GM12878 (cell line): Measurements from ENCODE around the gene GAB1. TPM values are rescaled to one million over a fixed set of nuclear protein-coding genes. Genes with fewer than 3 reads are reported as not detected.

Source experiments
- BCL11A ChIP-seq: IDR thresholded peaks from 2 replicates; pipeline ENCODE4 v1.6.1; 2011; ENCODE audit warnings: low read depth, low read length
- CHD1 ChIP-seq: IDR thresholded peaks from 2 replicates; pipeline ENCODE4 v1.6.1; 2012; ENCODE audit warnings: low read depth, low read length, improper control_type of control experiment
- CREM ChIP-seq: IDR thresholded peaks from 2 replicates; pipeline ENCODE4 v1.6.1; 2014; ENCODE audit warnings: antibody characterized with exemption, low read depth
- EP300 ChIP-seq, 2 experiments: fragments of 150-350 bp in 1 of 2; IDR thresholded peaks; 2 replicates each; pipeline ENCODE4 v1.6.1; 2011 to 2012; ENCODE audit warnings: low read depth in 2 of 2, low read length in 2 of 2, borderline replicate concordance in 1 of 2, improper control_type of control experiment in 1 of 2, inconsistent platforms in 1 of 2; ENCODE audit not compliant: control insufficient read depth in 1 of 2
- JUND ChIP-seq: IDR thresholded peaks from 2 replicates; pipeline ENCODE4 v1.6.1; 2012; ENCODE audit warnings: low read depth, mild to moderate bottlenecking, low read length, improper control_type of control experiment, moderate library complexity
- MTA2 ChIP-seq: fragments of 450-650 bp; IDR thresholded peaks from 2 replicates; pipeline ENCODE4 v1.6.1; 2016; ENCODE audit warnings: low read depth, mild to moderate bottlenecking, moderate library complexity
- MYB ChIP-seq: fragments of 150-350 bp; IDR thresholded peaks from 2 replicates; pipeline ENCODE4 v1.6.1; 2014; ENCODE audit warnings: mild to moderate bottlenecking, low read depth, low read length, borderline replicate concordance
- NFYB ChIP-seq: IDR thresholded peaks from 2 replicates; pipeline ENCODE4 v1.6.1; 2011; ENCODE audit warnings: low read depth, mild to moderate bottlenecking, low read length, improper control_type of control experiment, moderate library complexity; ENCODE audit not compliant: insufficient read depth
- PAX8 ChIP-seq: fragments of 450-650 bp; IDR thresholded peaks from 2 replicates; pipeline ENCODE4 v1.6.1; 2017; ENCODE audit warnings: mild to moderate bottlenecking, moderate library complexity
- POLR2AphosphoS2 ChIP-seq: IDR thresholded peaks from 2 replicates; pipeline ENCODE4 v1.6.1; 2011; ENCODE audit warnings: low read depth, mild to moderate bottlenecking, low read length, improper control_type of control experiment, moderate library complexity
- RBBP5 ChIP-seq: fragments of 200-600 bp; sonication (generic); conservative IDR thresholded peaks from 2 replicates; pipeline ENCODE4 v1.6.1; 2016
- SREBF2 ChIP-seq: IDR thresholded peaks from 2 replicates; pipeline ENCODE4 v1.6.1; 2012; ENCODE audit warnings: mild to moderate bottlenecking, low read length
- TARDBP ChIP-seq: IDR thresholded peaks from 2 replicates; pipeline ENCODE4 v1.6.1; 2016; ENCODE audit warnings: borderline replicate concordance
- ZNF384 ChIP-seq: IDR thresholded peaks from 2 replicates; pipeline ENCODE4 v1.6.1; 2012; ENCODE audit warnings: low read depth, mild to moderate bottlenecking, low read length, improper control_type of control experiment, borderline replicate concordance
- ZZZ3 ChIP-seq: IDR thresholded peaks from 2 replicates; pipeline ENCODE4 v1.6.1; 2011; ENCODE audit warnings: low read depth; ENCODE audit not compliant: control insufficient read depth, insufficient read length
- polyA plus RNA-seq, 11 experiments: library from polyadenylated mRNA; depleted of rRNA in 4 of 11; unstranded in 6 of 11; stranded (reverse) in 5 of 11; fragments of >200 nt; fragmentation: Nextera tagmentation in 4 of 11; fragmentation: Illumina TruSeq in 1 of 11; extraction: Ambion mirVana in 4 of 11; extraction: Trizol in 1 of 11; gene quantifications; 1 replicate in 1 of 11; 2 replicates in 10 of 11; pipeline versions ENCODE4 v1.2.1 to v1.2.3, GENCODE V29; 2011 to 2016; ENCODE audit warnings: inconsistent platforms in 2 of 11, missing spikeins in 2 of 11, low read depth in 1 of 11
- total RNA-seq, 4 experiments: library from RNA; depleted of rRNA in 3 of 4; stranded (reverse); fragments of >200 nt in 3 of 4; fragmentation: Illumina TruSeq in 1 of 4; extraction: Trizol in 1 of 4; gene quantifications; 2 replicates each; pipeline versions ENCODE4 v1.2.1 to v1.2.3, GENCODE V29; 2013 to 2021
- TF ChIP-seq, protein P1 (sequence below): fragments of 450-650 bp; IDR thresholded peaks from 2 replicates; pipeline ENCODE4 v1.6.1; 2016; ENCODE audit warnings: mild to moderate bottlenecking
- TF ChIP-seq, protein P2 (sequence below): fragments of 450-650 bp; IDR thresholded peaks from 2 replicates; pipeline ENCODE4 v1.6.1; 2017; ENCODE audit warnings: mild to moderate bottlenecking, moderate library complexity
- TF ChIP-seq, protein P3 (sequence below): fragments of 450-650 bp; IDR thresholded peaks from 2 replicates; pipeline ENCODE4 v1.6.1; 2017; ENCODE audit warnings: low read depth, mild to moderate bottlenecking, moderate library complexity
- TF ChIP-seq, protein P4 (sequence below): fragments of 450-650 bp; IDR thresholded peaks from 2 replicates; pipeline ENCODE4 v1.6.1; 2017; ENCODE audit warnings: mild to moderate bottlenecking, low read depth, inconsistent platforms; ENCODE audit not compliant: poor library complexity, severe bottlenecking

GAB1 gene
- total and polyA plus RNA-seq, 10 of the 15 experiments (the other 5 are each of a cell fraction or from before 2014, with no cell fraction given): 0.37 to 5.3 (median 3.2) TPM

DNA sequence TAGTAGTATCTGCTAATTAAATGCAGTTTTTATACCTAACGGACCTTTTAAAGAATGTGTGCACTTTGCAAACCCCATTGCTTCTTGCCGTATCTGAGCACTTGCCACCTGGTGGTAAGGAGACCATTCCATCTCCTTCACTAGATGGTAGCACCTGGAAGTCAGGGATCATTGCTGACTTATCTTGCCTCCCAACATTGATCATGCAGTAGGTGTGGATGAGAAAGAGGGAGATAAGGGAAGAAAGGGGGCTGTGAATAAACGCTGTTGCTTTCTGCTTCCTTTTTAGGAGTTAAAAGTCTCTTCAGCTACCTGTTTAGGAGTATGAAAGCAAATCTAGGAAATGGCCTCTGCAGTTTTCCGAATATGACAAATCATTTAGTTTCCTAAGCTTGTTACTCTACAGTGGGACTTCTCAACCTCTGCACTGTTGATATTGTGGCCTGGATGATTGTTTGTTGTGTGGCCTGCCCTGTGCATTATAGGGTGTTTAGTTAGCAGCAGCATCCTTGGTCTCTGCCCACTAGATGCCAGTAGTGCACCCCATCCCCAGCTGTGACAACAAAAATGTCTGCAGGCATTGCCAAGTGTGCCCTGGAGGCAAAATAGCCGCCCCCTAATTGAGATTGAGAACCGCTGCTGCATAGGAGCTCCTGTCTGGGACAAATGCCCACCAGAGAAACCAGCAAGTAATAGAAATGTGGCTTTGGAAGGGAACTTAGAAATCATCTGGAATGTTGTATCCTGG lies 38.8 kb downstream of the GAB1 start (continued):
- TF ChIP-seq RBBP5: no peak
- TF ChIP-seq NFYB: no peak
- no peak for TF ChIP-seq PAX8
- TF ChIP-seq ZZZ3: no peak
- no peak for TF ChIP-seq TARDBP
- TF ChIP-seq, protein P1, sequence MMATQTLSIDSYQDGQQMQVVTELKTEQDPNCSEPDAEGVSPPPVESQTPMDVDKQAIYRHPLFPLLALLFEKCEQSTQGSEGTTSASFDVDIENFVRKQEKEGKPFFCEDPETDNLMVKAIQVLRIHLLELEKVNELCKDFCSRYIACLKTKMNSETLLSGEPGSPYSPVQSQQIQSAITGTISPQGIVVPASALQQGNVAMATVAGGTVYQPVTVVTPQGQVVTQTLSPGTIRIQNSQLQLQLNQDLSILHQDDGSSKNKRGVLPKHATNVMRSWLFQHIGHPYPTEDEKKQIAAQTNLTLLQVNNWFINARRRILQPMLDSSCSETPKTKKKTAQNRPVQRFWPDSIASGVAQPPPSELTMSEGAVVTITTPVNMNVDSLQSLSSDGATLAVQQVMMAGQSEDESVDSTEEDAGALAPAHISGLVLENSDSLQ: no peak
- no peak; the same call in 1 of the 2 replicates for TF ChIP-seq CREM
- no peak for TF ChIP-seq POLR2AphosphoS2
- TF ChIP-seq SREBF2: no peak
- TF ChIP-seq MYB: no peak
- TF ChIP-seq, protein P2, sequence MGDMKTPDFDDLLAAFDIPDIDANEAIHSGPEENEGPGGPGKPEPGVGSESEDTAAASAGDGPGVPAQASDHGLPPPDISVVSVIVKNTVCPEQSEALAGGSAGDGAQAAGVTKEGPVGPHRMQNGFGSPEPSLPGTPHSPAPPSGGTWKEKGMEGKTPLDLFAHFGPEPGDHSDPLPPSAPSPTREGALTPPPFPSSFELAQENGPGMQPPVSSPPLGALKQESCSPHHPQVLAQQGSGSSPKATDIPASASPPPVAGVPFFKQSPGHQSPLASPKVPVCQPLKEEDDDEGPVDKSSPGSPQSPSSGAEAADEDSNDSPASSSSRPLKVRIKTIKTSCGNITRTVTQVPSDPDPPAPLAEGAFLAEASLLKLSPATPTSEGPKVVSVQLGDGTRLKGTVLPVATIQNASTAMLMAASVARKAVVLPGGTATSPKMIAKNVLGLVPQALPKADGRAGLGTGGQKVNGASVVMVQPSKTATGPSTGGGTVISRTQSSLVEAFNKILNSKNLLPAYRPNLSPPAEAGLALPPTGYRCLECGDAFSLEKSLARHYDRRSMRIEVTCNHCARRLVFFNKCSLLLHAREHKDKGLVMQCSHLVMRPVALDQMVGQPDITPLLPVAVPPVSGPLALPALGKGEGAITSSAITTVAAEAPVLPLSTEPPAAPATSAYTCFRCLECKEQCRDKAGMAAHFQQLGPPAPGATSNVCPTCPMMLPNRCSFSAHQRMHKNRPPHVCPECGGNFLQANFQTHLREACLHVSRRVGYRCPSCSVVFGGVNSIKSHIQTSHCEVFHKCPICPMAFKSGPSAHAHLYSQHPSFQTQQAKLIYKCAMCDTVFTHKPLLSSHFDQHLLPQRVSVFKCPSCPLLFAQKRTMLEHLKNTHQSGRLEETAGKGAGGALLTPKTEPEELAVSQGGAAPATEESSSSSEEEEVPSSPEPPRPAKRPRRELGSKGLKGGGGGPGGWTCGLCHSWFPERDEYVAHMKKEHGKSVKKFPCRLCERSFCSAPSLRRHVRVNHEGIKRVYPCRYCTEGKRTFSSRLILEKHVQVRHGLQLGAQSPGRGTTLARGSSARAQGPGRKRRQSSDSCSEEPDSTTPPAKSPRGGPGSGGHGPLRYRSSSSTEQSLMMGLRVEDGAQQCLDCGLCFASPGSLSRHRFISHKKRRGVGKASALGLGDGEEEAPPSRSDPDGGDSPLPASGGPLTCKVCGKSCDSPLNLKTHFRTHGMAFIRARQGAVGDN: no peak
- no peak for TF ChIP-seq EP300 (IDR thresholded peaks at IDR 0.05; ENCODE audit: borderline replicate concordance in 1 of 2, control insufficient read depth in 1 of 2, low read depth in 2 of 2, low read length in 2 of 2)
- TF ChIP-seq CHD1: no peak
- TF ChIP-seq, protein P3, sequence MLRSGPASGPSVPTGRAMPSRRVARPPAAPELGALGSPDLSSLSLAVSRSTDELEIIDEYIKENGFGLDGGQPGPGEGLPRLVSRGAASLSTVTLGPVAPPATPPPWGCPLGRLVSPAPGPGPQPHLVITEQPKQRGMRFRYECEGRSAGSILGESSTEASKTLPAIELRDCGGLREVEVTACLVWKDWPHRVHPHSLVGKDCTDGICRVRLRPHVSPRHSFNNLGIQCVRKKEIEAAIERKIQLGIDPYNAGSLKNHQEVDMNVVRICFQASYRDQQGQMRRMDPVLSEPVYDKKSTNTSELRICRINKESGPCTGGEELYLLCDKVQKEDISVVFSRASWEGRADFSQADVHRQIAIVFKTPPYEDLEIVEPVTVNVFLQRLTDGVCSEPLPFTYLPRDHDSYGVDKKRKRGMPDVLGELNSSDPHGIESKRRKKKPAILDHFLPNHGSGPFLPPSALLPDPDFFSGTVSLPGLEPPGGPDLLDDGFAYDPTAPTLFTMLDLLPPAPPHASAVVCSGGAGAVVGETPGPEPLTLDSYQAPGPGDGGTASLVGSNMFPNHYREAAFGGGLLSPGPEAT: no peak
- no peak for TF ChIP-seq BCL11A
- TF ChIP-seq, protein P4, sequence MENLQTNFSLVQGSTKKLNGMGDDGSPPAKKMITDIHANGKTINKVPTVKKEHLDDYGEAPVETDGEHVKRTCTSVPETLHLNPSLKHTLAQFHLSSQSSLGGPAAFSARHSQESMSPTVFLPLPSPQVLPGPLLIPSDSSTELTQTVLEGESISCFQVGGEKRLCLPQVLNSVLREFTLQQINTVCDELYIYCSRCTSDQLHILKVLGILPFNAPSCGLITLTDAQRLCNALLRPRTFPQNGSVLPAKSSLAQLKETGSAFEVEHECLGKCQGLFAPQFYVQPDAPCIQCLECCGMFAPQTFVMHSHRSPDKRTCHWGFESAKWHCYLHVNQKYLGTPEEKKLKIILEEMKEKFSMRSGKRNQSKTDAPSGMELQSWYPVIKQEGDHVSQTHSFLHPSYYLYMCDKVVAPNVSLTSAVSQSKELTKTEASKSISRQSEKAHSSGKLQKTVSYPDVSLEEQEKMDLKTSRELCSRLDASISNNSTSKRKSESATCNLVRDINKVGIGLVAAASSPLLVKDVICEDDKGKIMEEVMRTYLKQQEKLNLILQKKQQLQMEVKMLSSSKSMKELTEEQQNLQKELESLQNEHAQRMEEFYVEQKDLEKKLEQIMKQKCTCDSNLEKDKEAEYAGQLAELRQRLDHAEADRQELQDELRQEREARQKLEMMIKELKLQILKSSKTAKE: no peak
- no peak for TF ChIP-seq JUND
- no peak for TF ChIP-seq ZNF384
- no peak for TF ChIP-seq MTA2
